Head of caudate nucleus (tissue), 42 donors: ENCODE measurements around the gene AIFM3.

ENCODE experiments used
- DNase-seq, 42 donors: peaks; one replicate each; pipeline versions ENCODE4 v3.0.0 to v3.0.0-alpha.2; 2020 to 2021; ENCODE audit warnings: mixed read lengths in 7 of 42
- intact Hi-C: fragments of 100-400 bp; cut with DNase I; formaldehyde crosslinking; loops from one replicate; pipeline ENCODE4 v1.15.0; 2022

AIFM3 gene

DNA sequence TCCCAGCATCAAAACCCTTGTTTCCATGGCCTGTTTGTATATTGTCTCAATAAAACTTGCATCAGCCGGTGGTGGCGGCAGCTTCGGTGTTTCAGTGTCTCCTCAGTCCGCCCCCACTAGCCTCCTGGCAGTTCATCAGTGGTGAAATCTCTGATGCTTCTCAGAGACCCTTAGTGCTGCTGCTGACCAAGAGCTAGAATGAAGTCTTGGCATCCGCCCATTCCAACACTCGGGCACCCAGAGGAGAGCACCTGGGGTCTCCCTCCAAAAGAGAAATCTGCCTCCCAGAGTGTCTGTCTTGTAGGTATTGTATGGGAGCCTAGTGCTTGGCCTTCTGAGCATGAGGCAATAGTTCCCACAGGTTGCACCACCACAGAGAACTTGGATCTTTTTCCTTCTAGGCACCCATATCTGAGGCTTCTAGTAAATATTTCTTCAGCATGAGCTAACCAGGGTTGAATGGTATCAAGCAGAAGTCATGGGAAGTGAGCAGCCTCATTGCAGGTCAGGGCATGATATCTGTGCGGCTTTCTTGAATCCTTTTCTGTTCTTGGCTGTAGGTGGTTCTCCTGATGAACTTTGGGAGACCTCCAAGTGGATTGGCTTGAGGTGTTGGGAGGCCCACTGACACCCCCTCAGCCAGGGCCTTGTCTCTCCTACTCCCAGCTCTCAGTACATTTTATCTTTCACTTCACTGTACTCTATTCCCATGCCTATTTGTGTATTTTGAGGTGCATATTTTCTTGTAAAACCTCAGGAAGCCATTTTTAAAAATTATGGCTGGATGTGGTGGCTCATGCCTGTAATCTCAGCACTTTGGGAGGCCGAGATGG lies 13.2 kb upstream of the AIFM3 start:
- DNase-seq, result no peak
- intact Hi-C loops, result no loop called here

DNA sequence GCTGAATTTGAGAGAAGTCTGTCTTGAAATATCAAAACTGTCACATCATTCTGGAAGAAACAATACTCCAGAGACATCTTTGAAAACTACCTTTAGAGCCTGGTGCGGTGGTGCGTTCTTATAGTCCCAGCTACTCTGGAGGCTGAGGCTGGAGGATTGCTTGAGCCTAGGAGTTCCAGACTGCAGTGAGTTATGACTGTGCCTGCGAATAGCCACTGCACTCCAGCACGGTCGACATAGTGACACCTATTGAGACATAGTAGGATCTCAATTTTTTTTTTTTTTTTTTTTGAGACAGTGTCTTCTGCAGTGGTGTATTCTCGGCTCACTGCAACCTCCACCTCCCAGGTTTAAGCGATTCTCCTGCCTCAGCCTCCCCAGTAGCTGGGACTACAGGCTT lies 11.5 kb upstream of the AIFM3 start:
- no peak for DNase-seq
- intact Hi-C loops, result no loop called here

DNA sequence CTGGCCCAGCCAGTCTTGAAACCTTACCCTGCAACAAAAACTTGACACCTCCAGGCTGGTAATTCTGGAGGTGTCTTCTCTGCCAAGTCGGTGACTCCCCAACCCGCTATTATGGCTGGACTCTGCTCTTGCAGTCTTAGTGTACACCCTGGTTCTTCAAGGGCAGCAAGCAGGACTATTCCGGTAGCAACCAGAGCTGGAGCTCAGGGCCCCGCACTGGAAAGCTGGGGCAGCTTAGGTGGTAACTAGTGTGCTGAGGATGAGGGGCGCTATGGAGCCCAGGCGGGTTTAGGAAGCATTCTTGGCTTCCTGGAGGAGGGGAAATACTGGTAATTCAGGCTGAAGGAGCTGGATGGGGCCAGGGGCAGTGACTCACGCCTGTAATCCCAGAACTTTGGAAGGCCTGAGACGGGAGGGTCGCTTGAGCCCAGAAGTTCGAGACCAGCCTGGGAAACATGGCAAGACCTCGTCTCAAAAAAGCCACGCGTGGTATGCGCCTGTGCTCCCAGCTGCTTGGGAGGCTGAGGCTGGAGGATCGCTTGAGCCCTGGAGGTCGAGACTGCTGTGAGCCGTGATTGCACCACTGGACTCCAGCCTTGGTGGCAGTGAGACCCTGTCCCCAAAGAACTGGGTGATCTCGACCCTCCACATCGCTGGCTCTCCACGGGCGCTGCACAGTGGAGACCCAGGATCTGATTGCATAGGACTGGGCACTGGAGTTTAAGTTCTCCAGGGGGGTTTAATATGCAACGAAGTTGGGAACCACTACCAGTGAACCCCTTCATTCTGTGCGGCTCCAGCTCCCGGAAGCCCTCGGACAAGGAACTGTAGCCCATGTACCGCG lies 10.6 kb upstream of the AIFM3 start:
- intact Hi-C loops, result no loop called here
- peak in 1 of 42 donors; percentile 58 for DNase-seq

DNA sequence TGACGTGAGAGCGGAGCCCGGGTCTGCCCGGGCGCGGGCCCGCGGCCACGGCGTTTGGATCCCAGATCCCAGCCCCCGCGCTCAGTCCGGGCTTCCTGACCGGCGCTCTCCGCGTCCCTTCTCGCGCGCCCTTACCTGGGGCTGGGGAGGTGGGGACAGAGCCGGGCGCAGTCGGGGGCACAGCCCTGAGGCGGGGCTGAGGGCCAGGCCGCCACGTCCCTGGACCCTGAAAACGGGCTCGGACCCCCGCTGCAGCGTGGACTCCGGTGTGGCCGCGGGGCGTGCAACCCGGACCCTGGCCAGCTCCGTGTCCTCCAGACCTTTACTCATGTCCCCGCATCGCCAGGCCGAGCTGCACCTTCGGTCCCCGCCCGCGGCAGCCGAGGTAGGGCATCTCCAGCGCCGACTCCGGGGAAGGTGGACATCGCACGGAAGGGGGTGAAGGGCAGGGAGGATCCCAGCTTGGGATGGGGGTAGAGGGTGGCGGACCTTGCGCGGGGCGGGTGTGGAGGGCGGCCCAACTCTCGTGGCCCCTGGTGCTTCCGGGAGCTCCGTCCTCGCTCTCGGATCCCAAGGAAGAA lies 9.9 kb upstream of the AIFM3 start:
- peak in 7 of 42 donors; percentile 25 to 57 (median 34) for DNase-seq
- intact Hi-C loops, result no loop called here

DNA sequence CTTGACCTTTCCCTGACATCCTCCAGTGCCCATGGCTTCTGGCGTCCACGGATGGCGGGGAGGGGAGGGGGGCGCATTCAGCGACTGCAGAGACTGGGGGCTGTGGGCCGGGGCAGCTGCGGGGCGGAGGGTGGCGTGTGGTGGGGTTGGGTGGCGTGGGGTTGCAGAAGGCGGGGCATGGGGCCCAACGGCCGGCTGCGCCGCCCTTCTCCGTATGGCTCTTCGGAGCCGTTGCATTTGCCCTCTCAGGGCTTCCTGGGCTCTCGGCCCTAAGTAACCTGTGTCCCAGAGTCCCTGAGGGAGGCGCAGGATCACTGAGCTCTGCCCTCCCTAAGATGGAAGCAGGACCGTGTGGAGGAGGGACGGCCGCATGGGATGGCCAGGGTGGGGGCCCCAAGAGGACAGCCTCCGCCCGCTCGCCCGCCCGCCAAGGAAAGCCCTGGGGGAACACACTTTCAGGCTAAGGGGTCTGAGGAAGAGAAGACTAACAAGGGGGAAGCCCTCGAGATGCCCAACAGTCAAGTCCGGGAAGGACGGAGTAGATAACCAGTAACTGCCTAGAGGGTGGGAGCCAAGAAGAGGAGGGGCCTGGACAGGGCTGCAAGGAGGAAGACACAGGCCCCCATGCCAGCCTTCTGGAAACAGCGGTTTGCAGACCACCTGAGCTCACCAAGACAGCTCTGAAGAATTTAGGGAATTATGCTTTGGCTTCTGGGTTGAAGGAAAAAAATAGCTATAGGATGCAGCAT lies 9.2 kb upstream of the AIFM3 start:
- DNase-seq, result peak in 2 of 42 donors; percentile 24 to 39
- intact Hi-C loops, result no loop called here

DNA sequence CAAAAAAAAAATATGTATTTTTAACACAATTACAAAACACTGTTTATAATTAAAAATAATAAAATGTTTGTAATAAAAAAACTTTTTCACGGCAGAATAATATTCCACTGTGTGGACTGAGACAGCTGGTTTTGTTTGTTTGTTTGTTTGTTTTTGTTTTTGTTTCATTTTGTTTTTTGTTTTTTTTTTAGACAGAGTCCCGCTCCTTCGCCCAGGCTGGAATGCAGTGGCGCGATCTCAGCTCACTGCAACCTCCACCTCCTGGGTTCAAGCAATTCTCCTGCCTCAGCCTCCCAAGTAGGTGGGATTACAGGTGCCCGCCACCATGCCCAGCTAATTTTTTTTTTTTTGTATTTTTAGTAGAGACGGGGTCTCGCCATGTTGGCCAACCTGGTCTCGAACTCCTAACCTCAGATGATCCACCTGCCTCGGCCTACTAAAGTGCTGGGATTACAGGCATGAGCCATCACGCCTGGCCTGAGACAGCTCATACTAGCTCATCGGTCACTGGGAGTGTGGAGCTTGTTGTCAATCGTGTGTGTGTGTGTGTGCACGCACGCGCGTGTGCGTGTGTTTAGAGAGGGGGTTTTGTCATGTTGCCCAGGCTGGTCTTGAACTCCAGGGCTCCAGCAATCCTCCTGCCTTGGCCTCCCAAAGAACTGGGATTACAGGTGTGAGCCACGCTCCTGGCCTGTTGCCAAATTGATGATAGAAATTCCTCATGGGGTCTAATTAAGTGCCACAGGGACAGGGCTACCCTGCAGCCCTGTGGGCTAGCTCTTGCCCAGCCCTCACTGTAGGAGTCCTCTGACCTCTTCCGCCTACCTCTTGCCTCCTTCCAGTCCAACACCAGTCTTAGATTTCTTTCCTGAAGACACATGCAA lies 7.2 kb upstream of the AIFM3 start:
- intact Hi-C loops, result no loop called here
- no peak for DNase-seq

DNA sequence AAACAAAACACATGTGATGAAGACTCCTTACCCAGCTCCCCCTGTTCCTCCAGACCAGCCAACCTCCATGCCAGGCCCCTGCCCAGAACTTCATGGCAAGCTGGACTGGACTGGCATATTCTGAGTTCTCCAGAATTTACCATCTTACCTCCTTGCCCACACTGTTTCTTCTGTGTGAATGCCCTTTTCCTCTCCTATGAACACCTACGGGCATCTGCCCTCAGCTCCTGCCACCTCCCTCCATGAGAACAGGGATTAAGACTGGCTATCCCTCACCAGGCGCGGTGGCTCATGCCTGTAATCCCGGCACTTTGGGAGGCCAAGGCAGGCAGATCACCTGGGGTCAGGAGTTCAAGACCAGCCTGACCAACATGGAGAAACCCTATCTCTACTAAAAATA lies 6.4 kb upstream of the AIFM3 start:
- no peak for DNase-seq
- intact Hi-C loops, result no loop called here

DNA sequence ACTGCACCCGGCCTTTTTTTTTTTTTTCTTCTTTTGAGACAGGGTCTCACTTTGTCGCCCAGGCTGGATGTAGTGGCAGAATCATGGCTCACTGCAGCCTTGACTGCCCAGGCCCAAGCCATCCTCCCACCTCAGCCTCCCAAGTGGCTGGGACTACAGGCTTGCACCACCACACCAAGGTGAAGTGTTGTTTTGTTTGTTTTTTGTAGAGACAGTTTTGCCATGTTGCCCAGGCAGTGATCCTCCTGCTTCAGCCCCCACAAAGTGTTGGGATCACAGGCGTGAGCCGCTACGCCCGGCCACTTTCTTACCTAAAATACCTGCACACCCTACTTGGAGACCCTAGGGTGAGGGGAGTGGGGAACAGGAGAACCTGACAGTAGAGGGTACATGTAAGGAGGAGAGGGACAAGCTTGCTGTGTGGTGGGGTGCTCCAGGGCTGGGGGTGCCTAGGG lies 4.5 kb upstream of the AIFM3 start:
- intact Hi-C loops, result no loop called here
- no peak for DNase-seq

DNA sequence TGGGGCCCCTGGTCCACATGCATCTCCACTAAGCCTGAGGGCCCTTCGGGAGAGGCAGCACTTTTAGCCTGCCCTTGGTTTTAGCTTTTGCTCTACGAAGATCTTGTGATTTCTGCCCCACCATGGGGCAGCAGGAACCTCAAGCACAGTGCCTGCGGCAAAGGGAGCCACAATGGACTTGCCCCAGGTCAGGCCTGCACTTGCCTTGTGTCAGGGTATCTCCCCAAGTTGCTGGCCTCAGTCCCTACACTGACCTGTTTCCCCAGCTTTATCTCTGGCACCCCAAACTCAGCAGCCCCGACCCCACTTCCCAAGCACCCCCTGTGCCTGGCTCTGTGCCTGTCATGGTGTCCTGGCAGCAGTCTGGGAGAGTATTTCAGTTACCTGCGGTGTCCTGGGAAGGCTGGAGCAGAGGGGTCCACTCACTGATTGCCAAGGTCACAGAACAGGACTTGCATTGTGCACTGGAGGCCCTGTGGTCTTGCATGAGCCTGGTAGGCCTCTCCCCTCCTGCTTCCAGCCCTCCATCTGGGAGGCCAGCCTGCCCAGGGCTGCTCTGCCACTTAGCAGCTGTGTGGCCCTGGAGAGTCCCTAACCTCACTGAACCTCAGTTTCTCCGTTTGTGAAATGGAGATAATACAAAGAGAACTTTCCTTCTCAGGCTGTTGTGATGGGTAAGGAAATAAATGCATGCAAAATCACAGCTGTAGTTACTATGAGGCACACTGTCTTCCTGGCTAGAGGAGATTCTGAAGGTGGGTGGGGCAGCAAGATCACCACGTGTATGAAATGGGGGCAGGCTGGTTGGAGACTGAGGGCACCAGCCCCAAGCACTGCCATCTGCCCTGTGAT lies 3.6 kb upstream of the AIFM3 start:
- DNase-seq, result no peak
- intact Hi-C loops, result no loop called here

DNA sequence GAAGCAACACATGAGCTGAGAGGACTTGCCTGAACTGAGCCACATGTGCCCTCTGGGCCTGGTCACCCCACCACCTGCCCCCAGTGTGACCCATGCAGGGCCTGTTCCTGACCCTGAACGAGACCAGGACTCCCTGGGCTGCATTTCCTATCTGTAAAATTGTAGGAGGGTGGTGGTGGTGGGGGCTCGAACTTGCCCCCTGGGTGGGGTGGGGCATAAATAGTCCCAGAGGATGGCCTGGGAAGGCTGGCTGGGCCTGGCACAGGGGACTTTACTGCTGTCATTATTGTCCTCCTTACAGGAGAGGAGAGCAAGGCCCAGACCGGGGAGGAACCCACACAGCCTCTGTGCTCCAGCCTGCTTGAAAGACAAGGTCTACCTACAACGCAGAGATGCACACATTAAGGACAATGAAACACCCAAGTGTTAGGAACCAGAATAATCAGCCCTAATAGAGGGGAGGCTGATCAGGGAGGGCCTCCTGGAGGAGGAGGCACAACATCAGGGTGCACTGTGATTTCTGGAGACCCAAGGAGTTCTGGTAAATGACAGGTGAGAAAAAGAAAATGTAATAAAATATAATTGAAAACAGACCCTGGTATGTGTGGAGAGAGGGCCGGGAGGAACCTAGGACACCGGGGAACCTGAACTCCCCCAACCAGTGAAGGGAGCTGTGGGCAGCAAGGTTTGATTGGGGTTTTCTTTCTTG lies 2.8 kb upstream of the AIFM3 start:
- intact Hi-C loops, result no loop called here
- no peak for DNase-seq

DNA sequence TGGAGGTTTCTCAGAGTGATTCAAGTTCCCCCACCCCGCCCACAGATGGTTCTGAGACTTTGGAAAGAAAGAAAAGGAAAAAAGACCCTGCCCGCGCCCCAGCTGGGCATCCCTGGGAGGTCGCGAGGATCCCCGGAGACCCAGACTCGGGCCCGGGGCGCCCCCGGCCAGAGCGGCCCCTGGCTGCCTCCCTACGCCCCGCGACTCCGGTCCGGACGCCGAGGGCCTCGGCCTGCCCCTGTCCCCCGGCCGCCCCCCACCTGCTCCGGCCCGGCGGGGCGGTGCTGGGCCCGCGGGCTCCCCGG lies 2.3 kb upstream of the AIFM3 start:
- DNase-seq, result no peak
- intact Hi-C loops, result no loop called here

DNA sequence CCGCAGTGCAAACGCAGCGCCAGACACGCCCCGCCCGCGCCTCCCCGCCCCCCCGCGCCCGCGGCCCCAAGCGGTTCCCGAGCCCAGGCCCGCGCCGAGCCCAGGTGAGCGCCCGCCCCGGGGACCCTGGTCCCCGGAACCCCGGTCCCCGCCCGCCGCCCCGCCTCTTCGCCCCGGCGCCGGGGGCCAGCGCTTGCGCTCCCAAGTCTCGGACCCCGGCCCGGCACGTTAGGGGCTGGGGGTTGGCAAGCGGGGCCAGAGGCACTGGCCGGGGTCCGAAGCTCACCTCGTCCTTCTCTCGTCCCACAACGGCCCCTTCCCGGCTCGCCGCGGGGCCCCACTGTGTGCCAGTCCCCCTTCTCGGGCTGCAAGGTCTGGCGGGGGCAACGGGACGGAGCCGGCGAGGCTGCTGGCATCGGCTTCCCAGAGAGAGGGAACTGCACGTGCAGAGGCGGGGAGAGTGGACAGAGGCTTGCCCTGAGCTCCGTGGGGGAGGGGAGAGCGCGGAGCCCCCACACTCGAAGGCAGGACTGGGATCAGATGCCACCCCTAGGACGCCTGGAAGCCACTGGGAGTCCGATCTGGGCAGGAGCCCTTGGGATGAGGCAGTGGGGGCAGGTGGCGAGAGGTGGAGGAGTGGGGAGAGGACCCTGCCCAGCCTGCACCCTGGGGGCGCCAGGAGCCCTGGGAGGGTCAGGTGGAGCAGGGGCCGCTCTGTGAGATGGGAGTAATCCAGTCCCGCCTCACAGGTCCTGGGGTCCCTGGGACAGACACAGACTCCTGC lies 1.8 kb upstream of the AIFM3 start:
- intact Hi-C loops, result no loop called here
- no peak for DNase-seq

DNA sequence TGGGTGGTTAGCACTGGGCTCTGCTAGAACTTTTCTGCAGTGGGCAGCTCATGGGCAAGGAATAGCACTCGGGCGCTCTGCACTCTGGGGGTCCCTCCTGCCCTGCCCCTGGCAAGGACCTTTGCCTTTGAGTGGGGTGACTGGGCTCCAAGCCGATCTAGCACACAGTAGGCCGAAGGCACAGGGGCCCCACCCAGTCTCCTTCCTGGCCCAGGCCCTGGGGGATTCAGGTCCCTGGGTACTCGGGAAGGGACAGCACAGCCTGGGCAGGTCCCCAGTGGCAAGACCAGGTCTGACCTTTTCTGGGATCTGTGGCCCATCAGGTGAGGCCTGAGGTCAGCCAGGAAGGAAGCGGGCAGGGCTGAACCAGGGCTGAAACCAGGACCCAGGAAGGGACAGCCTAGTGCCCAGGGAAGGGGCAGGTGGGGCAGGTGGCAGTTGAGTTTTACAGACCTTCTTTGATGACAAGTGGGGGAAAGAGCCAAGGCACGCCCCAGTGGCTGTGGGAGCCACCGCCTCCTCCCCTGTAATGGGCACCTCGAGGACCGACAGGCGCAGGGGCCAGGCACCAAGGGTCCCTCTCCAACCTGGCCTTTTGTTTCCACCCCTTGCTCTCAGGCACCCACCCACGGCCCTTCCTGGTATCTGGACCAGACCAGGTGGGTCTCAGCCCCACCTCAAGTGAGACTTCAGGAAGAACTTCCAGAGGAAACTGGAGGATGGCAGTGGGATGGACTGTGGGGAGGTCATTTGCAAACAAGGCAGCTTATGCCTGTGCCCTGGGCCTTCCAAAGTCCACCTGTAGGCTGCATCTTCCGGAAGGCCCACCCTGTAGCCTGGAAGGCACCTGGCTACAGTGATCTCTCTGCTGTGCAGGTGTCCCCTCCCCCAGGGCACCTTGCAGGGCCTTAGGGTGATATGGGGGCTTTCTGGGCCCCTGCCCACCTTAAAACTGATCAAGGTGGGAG lies 883 bp upstream of the AIFM3 start:
- no peak for DNase-seq
- intact Hi-C loops, result no loop called here

DNA sequence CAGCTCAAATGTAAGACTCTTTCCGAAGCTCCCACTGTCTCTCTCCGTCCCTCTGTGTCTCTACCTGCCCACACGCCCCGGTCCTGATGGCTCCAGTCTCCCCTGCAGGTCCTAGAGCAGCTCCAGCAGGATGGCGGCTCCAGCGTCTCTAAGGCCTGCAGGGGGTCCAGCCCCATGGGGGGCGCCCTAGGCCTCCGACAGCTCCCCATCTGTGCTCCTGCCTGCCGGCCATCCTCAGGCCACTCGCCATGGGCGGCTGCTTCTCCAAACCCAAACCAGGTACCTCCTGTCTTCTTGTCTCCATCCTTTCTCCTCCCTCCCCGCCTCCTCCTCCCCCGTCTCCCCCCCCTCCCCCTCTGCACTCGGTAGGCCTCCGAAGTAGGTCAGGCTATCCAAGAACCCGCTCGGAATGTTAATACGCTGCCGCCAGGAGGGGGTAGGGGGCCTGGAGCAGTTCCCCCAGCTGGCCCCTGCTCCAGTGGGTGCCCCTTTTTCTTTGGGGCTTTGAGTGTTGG lies 699 bp downstream of the AIFM3 start:
- DNase-seq, result no peak
- intact Hi-C loops, result no loop called here
